Measurements from ENCODE around the gene OSBPL2.
A peak's percentile ranks its signal among the peaks of the same experiment; 100 is the strongest.

Gene OSBPL2

DNA sequence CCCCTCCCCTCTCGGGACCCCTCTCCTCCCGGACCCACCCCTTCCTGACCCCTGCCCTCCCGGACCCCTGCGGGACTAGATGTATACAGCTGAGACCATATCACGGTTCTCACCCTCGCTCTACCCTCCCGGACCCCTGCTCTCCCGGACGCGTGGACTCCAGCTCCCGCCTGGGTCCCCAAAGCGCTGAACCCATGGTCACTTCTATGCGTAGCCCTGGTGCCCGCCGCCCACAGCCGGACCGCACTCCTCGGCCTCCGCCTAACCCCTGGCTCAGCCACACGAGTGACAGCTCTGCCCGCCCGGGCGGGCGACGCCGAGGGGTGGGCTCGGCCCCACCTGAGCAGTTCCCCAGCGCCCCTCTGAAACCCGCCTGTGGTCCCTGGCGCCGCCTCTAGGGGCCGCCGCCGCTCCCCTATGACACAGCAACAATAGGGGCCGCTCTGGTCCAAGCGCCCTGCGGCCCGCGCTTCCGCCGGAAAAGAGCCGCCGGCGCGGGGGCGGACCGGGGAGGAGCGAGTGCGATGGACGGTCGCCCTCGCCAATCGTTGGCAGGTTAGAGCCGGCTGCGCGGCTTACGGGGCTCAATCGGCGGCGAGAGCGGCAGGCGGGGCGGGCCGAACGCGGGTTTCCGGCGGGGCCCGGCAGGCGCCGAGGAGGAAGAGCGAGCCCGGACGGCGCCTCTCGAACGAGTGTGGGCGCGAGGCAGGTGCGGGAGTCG lies 64.2 kb downstream of the OSBPL2 start, which contains the start of gene ADRM1:
ADRM1 (plus strand) TSS at position 657 of the 721 bp plus-strand sequence. CDS start 572 bp downstream, outside the sequence.
- Mint-ChIP-seq H3K4me3 (peak within 1 kb of the TSS; percentile 95 to 96), H3K36me3 (peaks cover 18 to 19% of the 10 kb centered on the region in 2 donors), H3K9me3 (no peaks in the 10 kb centered on the region), H3K27ac (peak within 1 kb of the TSS; percentile 99), H3K4me1 (peaks cover 16 to 42% of the 10 kb centered on the region in 2 donors), H3K27me3 (no peaks in the 10 kb centered on the region)
- DNase-seq (peak; percentile 98), ATAC-seq (replicated peaks) (peak; percentile 86 to 87)

DNA sequence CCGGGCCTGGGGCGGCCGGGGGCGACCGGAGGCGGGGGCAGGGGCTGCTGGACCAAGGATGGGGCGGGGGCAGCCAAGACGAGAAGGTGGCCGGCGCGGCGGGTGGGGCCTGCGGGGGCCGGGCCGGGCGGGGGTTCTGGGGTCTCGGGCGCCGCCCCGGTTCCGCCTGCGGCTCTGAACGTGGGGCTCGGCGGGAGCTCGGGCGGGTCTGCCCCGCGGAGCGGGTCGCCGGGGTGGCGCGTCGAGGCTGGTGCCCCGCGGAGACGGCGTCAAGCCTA lies 64.7 kb downstream of the OSBPL2 start:
- H3K36me3 Mint-ChIP-seq: peaks cover 19% of the 10 kb centered on the region in 2 donors
- DNase-seq (no peak), ATAC-seq (replicated peaks) (no peak)
- no peaks in the 10 kb centered on the region for H3K9me3 Mint-ChIP-seq
- peak overlapping the region; percentile 95 to 96 for H3K4me3 Mint-ChIP-seq
- peaks cover 16 to 42% of the 10 kb centered on the region in 2 donors for H3K4me1 Mint-ChIP-seq
- H3K27me3 Mint-ChIP-seq: no peaks in the 10 kb centered on the region
- H3K27ac Mint-ChIP-seq: peak overlapping the region; percentile 99

DNA sequence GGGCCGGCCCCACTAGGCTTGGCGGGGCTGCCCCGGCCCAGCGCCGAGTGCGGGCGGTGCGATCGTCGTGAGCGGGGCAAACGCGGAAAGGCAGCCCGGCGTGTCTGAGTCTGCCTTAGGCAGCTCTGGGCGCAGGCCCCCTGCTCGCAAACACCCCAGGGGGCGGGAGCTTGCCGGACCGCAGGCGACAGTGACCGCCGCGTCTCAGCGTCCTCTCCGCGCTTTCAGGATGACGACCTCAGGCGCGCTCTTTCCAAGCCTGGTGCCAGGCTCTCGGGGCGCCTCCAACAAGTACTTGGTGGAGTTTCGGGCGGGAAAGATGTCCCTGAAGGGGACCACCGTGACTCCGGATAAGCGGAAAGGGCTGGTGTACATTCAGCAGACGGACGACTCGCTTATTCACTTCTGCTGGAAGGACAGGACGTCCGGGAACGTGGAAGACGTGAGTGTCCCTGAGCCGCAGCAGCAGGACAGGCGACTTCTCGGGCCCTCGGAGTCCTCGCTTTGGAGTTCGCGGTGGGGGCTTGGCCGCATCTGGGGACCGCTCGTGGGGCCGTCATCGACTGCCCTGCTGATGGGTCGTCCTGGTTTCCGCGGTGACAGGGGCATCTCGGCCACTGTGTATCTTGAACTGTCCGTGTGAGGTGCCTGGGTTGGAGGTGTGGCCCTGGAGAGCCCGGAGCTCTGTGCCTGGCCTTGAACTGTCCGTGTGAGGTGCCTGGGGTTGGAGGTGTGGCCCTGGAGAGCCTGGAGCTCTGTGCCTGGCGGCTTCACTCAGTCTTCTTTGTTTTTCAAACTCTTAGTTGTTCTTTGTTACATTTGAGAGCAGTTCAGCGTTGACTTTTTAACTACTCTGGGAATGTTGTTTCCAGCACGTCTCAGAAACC lies 65.3 kb downstream of the OSBPL2 start:
- ATAC-seq (replicated peaks) (peak; percentile 22 to 23), DNase-seq (no peak)
- Mint-ChIP-seq H3K27me3 (no peaks in the 10 kb centered on the region), H3K27ac (peak overlapping the region; percentile 82), H3K36me3 (peaks cover 19 to 20% of the 10 kb centered on the region in 2 donors), H3K4me1 (peaks cover 16 to 42% of the 10 kb centered on the region in 2 donors), H3K4me3 (peak overlapping the region; percentile 87 to 96), H3K9me3 (no peaks in the 10 kb centered on the region)

DNA sequence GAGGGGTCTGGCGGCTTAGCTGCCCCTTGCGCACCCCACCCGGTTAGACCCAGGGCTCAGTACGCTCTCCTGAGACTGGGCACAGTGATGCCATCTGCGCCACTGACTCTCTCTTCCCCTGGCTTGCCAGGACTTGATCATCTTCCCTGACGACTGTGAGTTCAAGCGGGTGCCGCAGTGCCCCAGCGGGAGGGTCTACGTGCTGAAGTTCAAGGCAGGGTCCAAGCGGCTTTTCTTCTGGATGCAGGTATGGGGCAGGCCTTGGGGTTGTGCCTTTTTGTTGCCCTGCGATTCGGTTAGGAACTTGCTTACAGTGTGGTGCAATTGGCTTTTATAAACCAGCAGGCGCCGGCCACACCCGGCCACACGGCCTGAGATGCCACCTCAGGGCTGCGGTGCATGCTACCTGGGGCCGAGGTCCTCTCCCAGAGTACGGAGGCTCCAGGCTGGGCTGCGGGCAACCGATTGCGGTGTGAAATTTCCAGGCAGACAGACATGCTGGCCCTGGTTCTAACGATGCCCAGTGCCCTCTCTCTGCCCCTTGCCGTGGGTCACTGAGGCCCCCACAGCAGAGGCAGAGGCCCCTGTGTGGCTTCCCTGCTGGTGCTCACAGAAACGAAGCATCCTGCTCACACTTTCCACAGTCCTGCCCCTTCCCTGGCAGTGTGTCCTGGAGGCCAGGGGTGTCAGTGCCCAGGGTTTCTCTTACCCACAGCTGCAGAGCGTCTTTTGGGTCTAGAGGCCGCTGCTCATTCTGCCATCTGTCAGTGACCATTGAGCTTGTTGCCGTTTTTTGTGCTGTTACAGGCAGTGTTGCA lies 66.2 kb downstream of the OSBPL2 start:
- Mint-ChIP-seq H3K36me3 (peaks cover 20 to 24% of the 10 kb centered on the region in 2 donors), H3K4me1 (peaks cover 16 to 42% of the 10 kb centered on the region in 2 donors)

DNA sequence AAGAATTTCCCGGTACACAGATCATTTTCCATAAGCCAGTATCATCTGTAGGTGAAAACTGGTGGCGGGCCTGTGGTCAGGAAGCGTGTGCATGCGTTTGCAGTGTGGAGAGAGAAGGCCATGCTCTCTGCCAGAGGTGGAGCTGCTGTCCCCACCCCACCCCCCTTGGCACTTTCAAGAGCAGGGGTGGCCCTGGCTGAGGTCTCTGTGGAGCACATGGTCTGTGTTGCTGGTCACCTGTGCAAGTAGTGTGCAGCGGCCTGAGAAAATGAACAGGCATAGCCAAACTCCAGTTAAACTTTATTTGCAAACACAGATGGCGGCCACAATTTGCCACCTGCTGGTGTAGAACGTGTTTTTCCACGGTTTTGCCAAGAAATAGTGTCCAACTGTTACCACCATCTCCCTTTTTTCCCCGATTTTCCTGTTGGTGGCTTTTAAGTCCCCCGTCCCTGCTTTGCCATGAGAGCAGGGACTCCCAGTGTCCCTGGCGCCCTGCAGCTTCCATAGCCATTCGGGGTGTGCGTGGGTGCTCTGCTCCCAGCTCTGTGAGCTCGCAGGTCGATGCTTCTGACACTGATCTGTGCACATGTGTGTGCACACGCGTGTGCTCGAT lies 66.9 kb downstream of the OSBPL2 start:
- Mint-ChIP-seq H3K9me3 (no peaks in the 10 kb centered on the region), H3K4me1 (peaks cover 16 to 42% of the 10 kb centered on the region in 2 donors), H3K4me3 (peak overlapping the region; percentile 87 to 96), H3K27me3 (no peaks in the 10 kb centered on the region), H3K27ac (peak overlapping the region; percentile 37), H3K36me3 (peaks cover 20 to 24% of the 10 kb centered on the region in 2 donors)
- ATAC-seq (replicated peaks) (no peak), DNase-seq (no peak)

More for the DNA sequence above, 66.2 kb downstream of the OSBPL2 start:
- DNase-seq: no peak
- ATAC-seq (replicated peaks): no peak
- Mint-ChIP-seq H3K27me3 (no peaks in the 10 kb centered on the region), H3K4me3 (peak overlapping the region; percentile 87 to 96), H3K9me3 (no peaks in the 10 kb centered on the region), H3K27ac (peak overlapping the region; percentile 82)

DNA sequence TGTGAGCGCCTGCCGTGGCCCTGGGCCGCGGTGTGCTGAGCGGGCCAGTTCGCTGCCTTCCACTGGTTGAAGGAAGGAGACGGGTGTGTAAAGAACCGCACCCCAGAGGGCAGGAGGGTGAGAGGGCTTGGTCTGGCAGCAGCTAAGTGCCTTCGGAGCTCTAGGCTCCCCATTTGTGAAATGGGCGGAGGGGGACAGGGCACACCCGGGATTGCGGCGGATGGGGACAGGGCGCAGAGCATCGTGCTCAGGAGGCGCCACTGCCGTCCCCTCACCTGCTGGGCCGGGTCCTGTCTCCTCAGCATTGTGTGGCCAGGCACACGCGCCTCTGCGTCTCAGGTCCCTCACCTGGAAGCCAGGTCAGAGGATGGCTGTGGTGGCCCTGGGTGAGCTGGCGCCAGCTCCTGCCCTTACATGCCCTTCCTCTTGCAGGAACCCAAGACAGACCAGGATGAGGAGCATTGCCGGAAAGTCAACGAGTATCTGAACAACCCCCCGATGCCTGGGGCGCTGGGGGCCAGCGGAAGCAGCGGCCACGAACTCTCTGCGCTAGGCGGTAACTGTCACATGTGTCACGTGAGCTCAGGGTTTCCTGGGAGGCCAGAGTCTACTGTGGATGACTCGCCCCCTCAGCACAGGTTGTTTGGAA lies 67.6 kb downstream of the OSBPL2 start:
- DNase-seq (no peak), ATAC-seq (replicated peaks) (no peak)
- Mint-ChIP-seq H3K36me3 (peaks cover 20 to 24% of the 10 kb centered on the region in 2 donors), H3K4me3 (peak overlapping the region; percentile 40 to 57), H3K27me3 (no peaks in the 10 kb centered on the region), H3K9me3 (no peaks in the 10 kb centered on the region), H3K27ac (peak overlapping the region; percentile 37), H3K4me1 (peaks cover 16 to 42% of the 10 kb centered on the region in 2 donors)

DNA sequence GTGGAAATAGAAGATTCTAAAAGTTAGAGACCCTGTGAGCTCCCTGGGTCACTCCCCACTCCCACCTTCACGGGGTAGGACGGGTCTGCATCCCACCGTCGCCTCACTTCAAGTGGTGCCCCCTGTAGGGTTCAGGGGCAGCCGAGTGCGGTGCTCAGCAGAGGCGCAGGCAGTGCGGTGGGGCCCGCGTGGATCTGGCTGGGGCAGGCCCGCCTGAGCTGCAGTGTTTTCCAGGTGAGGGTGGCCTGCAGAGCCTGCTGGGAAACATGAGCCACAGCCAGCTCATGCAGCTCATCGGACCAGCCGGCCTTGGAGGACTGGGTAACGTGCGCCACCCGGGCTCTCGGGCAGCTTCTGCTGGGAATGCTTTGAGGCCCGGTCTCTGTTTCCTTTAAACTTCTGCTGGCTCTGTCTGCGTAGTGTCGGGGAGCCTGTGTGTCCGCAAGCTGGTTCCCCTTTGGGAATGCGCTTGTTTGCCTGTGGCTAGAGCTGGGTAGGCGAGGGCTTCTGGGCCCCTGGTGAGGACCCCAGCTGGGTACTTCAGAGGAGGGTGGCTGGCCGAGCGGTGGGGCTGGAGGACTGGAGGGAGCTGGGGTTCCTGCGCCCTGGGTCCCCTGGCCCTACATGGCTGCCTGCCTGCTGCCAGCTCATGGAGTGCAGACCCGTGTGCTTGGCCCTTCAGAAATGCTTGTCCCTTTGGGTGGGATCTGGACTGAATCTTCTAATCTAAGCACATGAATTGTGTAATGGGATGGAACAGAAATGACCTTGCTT lies 68.3 kb downstream of the OSBPL2 start:
- peaks cover 14 to 36% of the 10 kb centered on the region in 2 donors for H3K4me1 Mint-ChIP-seq
- no peak overlapping the region for H3K4me3 Mint-ChIP-seq
- H3K9me3 Mint-ChIP-seq: no peaks in the 10 kb centered on the region
- H3K27me3 Mint-ChIP-seq: no peaks in the 10 kb centered on the region
- peaks cover 20 to 24% of the 10 kb centered on the region in 2 donors for H3K36me3 Mint-ChIP-seq
- no peak overlapping the region for H3K27ac Mint-ChIP-seq
- ATAC-seq (replicated peaks): no peak
- no peak for DNase-seq

DNA sequence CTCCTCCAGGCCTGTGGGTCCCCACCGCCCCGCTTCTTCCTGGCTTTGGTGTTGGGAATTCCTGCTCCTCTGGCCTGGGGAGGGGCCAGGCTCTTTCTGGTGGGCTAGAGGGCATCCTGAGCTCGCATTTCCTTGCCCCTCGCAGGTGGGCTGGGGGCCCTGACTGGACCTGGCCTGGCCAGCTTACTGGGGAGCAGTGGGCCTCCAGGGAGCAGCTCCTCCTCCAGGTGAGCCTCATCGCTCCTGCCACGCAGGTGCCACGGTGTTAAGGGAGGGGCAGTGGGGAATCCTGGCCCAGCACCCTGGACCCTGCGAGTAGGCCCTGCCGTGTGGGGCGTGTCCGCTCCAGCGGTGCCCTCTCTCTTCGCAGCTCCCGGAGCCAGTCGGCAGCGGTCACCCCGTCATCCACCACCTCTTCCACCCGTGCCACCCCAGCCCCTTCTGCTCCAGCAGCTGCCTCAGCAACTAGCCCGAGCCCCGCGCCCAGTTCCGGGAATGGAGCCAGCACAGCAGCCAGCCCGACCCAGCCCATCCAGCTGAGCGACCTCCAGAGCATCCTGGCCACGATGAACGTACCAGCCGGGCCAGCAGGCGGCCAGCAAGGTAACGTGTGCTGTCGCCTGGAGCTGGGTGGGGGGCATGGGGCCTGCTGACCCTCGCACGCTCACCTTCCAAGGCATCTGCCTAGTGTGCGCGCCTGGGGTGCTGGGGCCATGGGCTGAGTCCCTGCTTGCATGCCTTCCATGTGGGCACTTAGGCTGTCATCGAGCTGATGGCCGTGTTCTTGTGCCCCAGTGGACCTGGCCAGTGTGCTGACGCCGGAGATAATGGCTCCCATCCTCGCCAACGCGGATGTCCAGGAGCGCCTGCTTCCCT lies 69.1 kb downstream of the OSBPL2 start:
- Mint-ChIP-seq H3K9me3 (no peaks in the 10 kb centered on the region), H3K27me3 (no peaks in the 10 kb centered on the region), H3K4me3 (no peak overlapping the region), H3K36me3 (peaks cover 20 to 24% of the 10 kb centered on the region in 2 donors), H3K4me1 (peaks cover 11 to 27% of the 10 kb centered on the region in 2 donors), H3K27ac (peak overlapping the region; percentile 76)
- ATAC-seq (replicated peaks) (no peak), DNase-seq (no peak)

DNA sequence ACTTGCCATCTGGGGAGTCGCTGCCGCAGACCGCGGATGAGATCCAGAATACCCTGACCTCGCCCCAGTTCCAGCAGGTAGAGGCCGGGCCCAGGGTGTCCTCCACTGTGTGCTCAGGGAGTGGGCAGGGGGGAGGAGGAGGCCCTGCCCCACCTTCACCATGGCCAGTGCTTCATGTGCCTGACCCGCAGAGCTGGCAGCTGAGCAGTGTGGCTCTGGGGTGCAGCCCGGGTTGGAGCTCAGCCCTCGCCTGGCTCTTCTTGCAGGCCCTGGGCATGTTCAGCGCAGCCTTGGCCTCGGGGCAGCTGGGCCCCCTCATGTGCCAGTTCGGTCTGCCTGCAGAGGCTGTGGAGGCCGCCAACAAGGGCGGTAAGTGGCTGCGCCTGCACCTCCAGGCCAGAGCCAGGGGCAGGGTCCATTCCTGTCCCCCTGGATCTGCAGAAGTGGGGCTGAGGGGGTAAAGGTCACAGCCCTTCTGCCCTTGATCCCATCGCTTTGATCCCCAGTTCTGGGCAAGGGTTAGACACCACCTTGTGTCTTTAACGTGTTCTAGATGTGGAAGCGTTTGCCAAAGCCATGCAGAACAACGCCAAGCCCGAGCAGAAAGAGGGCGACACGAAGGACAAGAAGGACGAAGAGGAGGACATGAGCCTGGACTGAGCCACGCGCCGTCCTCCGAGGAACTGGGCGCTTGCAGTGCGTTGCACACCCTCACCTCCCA lies 69.9 kb downstream of the OSBPL2 start:
- no peaks in the 10 kb centered on the region for H3K9me3 Mint-ChIP-seq
- H3K27me3 Mint-ChIP-seq: no peaks in the 10 kb centered on the region
- no peak overlapping the region for H3K27ac Mint-ChIP-seq
- ATAC-seq (replicated peaks) (no peak), DNase-seq (no peak)
- H3K4me3 Mint-ChIP-seq: no peak overlapping the region
- peaks cover 11 to 25% of the 10 kb centered on the region in 2 donors for H3K4me1 Mint-ChIP-seq
- H3K36me3 Mint-ChIP-seq: peaks cover 20 to 24% of the 10 kb centered on the region in 2 donors

DNA sequence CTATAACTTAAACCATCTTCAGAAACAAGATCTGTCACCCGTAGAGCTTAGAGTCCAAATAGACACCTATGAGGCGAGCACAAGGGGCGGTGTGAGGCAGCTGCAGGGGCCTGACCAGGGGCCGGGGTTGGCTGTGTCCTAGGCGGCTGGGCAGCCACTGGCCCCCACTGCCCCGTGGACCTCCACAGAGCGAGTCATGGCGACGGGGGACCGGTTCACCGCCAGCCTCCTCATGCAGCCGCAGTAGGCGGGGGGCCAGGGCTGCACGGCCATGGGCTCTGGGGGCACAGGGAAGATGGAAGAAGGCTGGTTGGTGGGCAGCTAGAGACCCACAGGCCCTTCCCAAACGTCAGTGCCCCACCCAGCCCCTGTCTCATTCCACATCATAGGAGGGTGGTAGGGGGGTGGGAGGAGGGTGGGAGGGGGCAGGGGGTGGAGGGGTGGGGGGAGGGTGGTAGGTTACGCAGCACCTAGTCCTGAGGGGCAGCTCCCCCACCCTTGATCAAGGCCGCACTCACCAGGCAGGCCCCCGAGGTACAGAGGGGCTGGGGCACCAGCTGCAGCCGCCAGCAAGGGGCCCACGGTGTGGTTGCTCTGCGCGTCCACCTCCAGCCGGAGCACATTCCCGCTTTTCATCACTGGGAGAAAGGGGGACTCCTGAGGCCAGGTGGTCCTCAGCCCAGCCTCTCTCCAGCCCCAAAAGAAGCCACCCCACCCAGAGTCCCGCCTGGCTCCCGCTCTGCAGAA lies 71.0 kb downstream of the OSBPL2 start:
- H3K36me3 Mint-ChIP-seq: peaks cover 10 to 14% of the 10 kb centered on the region in 2 donors
- ATAC-seq (replicated peaks) (no peak), DNase-seq (no peak)
- peaks cover 5 to 15% of the 10 kb centered on the region in 2 donors for H3K4me1 Mint-ChIP-seq
- no peak overlapping the region for H3K4me3 Mint-ChIP-seq
- no peaks in the 10 kb centered on the region for H3K27me3 Mint-ChIP-seq
- H3K27ac Mint-ChIP-seq: no peak overlapping the region
- H3K9me3 Mint-ChIP-seq: no peaks in the 10 kb centered on the region
